Stomach (tissue), 9 donors: ENCODE results near the gene DCLK1. TPM values are rescaled to one million over a fixed set of nuclear protein-coding genes. Genes with fewer than 3 reads are reported as not detected.
A peak's percentile ranks its signal among the peaks of the same experiment; 100 is the strongest.

Experiments
- DNase-seq, 2 donors: peaks; one replicate each; pipeline versions ENCODE4 v3.0.0 to v3.0.0-alpha.2; 2013 to 2019
- H3K27ac ChIP-seq, 5 donors: fragments of 200-600 bp in 4 of 5; sonication (generic) in 4 of 5; one replicate each; pipeline ENCODE4 v1.5.1; 2013 to 2019; ENCODE audit warnings: mild to moderate bottlenecking in 1 of 5, moderate library complexity in 1 of 5
- H3K27me3 ChIP-seq, 3 donors: fragments of 200-600 bp; sonication (generic); one replicate each; pipeline ENCODE4 v1.5.1; 2017 to 2019; ENCODE audit warnings: mixed run types in 1 of 3
- H3K36me3 ChIP-seq, 4 donors: fragments of 200-600 bp; sonication (generic); 1 replicate in 3 of 4; 2 replicates in 1 of 4; pipeline ENCODE4 v1.5.1; 2016 to 2019
- H3K4me1 ChIP-seq, 4 donors: fragments of 200-600 bp; sonication (generic); one replicate each; pipeline ENCODE4 v1.5.1; 2016 to 2019
- H3K4me3 ChIP-seq, 4 donors: fragments of 200-600 bp; sonication (generic) in 3 of 4; one replicate each; pipeline ENCODE4 v1.5.1; 2016 to 2019; ENCODE audit warnings: mild to moderate bottlenecking in 1 of 4
- H3K9me3 ChIP-seq, 4 donors: fragments of 200-600 bp; sonication (generic); one replicate each; pipeline ENCODE4 v1.5.1; 2016 to 2019
- EP300 ChIP-seq: sonication (generic); formaldehyde crosslinking; IDR thresholded peaks from one replicate; pipeline ENCODE4 v1.6.1; 2017; ENCODE audit warnings: antibody characterized with exemption
- POLR2A ChIP-seq, 4 donors: fragments of 450-650 bp; IDR thresholded peaks; one replicate each; pipeline ENCODE4 v1.6.1; 2016; ENCODE audit warnings: antibody characterized with exemption in 4 of 4, control low read depth in 2 of 4, mild to moderate bottlenecking in 1 of 4, moderate library complexity in 1 of 4
- POLR2AphosphoS5 ChIP-seq, 3 donors: sonication (generic); formaldehyde crosslinking; IDR thresholded peaks; one replicate each; pipeline ENCODE4 v1.6.1; 2016; ENCODE audit warnings: antibody characterized with exemption in 3 of 3
- WGBS, 5 donors: extraction: QIAGEN DNeasy Blood & Tissue Kit in 3 of 5; methylation state at CpG; one replicate each; pipeline versions ENCODE4 v1.1.5 to v1.1.7; 2013 to 2018; 5-methylcytosine and 5-hydroxymethylcytosine counted together
- intact Hi-C: fragments of 100-400 bp; cut with DNase I; formaldehyde crosslinking; loops from one replicate; pipeline ENCODE4 v1.15.1; 2023; ENCODE audit warnings: low total_unique reads
- polyA plus RNA-seq, 3 donors: library from polyadenylated mRNA; stranded (reverse); fragments of 200-250 nt; gene quantifications; one replicate each; pipeline ENCODE4 v1.2.3, GENCODE V29; 2013
- total RNA-seq, 5 donors: library from RNA; depleted of rRNA; stranded (reverse); fragments of >200 nt; gene quantifications; one replicate each; pipeline versions ENCODE4 v1.1.0 to v1.2.3, GENCODE V29; 2014 to 2016
- TF ChIP-seq, protein P1 (sequence below), 7 experiments: fragments of 450-650 bp in 4 of 7; fragments of 200-600 bp in 3 of 7; sonication (generic) in 3 of 7; IDR thresholded peaks; one replicate each; pipeline ENCODE4 v1.5.1; 2016 to 2019; ENCODE audit warnings: antibody characterized with exemption in 7 of 7, control low read depth in 2 of 7, mild to moderate bottlenecking in 1 of 7
- donor health status: healthy with polysubstance abuse.
- donor health status: Bipolar disorder and iron deficiency.
- donor health status: healthy.

DCLK1 gene
- total and polyA plus RNA-seq, 8 donors: 0.68 to 36.7 (median 4.1) TPM

- Histone ChIP-seq H3K4me1 (peaks cover 0 to 36% (median 7%) of the 10 kb centered on the region in 4 donors), H3K9me3 (no peaks in the 10 kb centered on the region), H3K27me3 (no peaks in the 10 kb centered on the region), H3K27ac (no peak overlapping the region), H3K36me3 (no peaks in the 10 kb centered on the region), H3K4me3 (no peak overlapping the region)
- TF ChIP-seq, protein P1, sequence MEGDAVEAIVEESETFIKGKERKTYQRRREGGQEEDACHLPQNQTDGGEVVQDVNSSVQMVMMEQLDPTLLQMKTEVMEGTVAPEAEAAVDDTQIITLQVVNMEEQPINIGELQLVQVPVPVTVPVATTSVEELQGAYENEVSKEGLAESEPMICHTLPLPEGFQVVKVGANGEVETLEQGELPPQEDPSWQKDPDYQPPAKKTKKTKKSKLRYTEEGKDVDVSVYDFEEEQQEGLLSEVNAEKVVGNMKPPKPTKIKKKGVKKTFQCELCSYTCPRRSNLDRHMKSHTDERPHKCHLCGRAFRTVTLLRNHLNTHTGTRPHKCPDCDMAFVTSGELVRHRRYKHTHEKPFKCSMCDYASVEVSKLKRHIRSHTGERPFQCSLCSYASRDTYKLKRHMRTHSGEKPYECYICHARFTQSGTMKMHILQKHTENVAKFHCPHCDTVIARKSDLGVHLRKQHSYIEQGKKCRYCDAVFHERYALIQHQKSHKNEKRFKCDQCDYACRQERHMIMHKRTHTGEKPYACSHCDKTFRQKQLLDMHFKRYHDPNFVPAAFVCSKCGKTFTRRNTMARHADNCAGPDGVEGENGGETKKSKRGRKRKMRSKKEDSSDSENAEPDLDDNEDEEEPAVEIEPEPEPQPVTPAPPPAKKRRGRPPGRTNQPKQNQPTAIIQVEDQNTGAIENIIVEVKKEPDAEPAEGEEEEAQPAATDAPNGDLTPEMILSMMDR (IDR thresholded peaks at IDR 0.05): no peak
- TF ChIP-seq POLR2AphosphoS5 (IDR thresholded peaks at IDR 0.05): no peak
- TF ChIP-seq POLR2A (IDR thresholded peaks at IDR 0.05): no peak
- no peak for TF ChIP-seq EP300
- intact Hi-C loops: no loop called here
- 33 to 49% (median 42%) methylated on average over 2 of the region's 2 CpGs for WGBS, 5 donors
- DNase-seq: no peak
These were observed 333.9 kb downstream of the DCLK1 start for GRCh38 chr13:35797244-35797643.

DNA sequence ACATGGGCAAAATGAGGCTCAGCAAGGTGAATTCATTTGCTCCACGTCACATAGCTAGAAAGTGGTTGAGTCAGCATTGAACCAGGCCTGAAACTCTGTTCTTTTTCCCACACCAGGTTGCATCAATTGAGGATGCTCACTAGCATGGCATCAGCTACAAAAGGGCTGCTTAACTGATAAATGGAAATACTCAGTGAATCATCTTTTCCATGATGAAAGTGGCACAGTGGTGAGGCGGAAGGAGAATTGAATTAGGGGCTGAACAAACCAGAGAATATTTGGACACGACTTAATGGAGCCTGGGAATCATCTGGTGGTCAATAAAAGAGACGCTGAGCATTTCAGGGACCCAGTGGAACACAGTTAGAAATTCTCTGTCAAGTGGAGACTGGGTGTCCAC lies 334.6 kb downstream of the DCLK1 start:
- no peak for TF ChIP-seq EP300
- TF ChIP-seq, protein P1 (IDR thresholded peaks at IDR 0.05): no peak
- no peak for TF ChIP-seq POLR2A (IDR thresholded peaks at IDR 0.05)
- no peak for TF ChIP-seq POLR2AphosphoS5 (IDR thresholded peaks at IDR 0.05)
- Histone ChIP-seq H3K27ac (no peak overlapping the region), H3K4me1 (peaks cover 0 to 42% (median 13%) of the 10 kb centered on the region in 4 donors), H3K4me3 (no peak overlapping the region), H3K9me3 (no peaks in the 10 kb centered on the region), H3K36me3 (no peaks in the 10 kb centered on the region), H3K27me3 (no peaks in the 10 kb centered on the region)
- intact Hi-C loops: no loop called here
- no peak for DNase-seq
- 80 to 88% (median 83%) methylated on average over 4 of the region's 4 CpGs for WGBS, 5 donors

DNA sequence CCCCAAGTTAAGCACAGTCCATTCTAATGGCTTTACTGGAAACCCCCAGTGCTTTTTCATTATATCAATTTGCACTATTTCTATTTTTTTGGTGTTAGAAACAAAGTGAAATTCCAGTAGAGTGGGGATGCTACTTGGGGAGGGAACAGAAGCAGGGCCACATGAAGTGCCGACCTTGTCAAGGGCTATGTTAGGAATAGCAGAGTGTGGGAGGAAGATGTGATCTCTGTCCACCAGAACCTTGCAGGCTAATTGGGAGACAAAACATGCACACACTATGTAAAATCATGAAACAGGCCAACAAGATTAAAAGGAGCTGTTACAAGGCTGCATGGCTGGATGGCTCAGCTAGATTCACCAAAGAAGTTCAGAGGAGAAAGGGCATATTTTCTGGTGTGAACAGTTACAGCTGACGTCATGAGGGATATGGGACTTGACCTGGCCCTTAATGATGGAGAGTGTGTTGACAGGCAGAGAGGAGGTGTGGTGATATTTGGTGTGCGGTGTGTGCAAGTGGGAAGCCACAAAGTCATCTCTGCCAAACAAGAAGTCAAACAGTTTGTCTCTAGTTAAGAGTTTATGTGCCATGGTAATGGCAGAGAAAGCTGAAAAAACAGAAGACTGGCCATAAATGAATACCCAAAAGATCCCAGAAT lies 336.3 kb downstream of the DCLK1 start:
- Histone ChIP-seq H3K4me1 (peaks cover 0 to 48% (median 16%) of the 10 kb centered on the region in 4 donors), H3K27me3 (no peaks in the 10 kb centered on the region), H3K36me3 (no peaks in the 10 kb centered on the region), H3K9me3 (no peaks in the 10 kb centered on the region), H3K27ac (no peak overlapping the region), H3K4me3 (no peak overlapping the region)
- intact Hi-C loops: no loop called here
- no peak for TF ChIP-seq POLR2A (IDR thresholded peaks at IDR 0.05)
- TF ChIP-seq POLR2AphosphoS5 (IDR thresholded peaks at IDR 0.05): no peak
- TF ChIP-seq, protein P1 (IDR thresholded peaks at IDR 0.05): no peak
- TF ChIP-seq EP300: no peak
- WGBS, 5 donors: 72 to 92% (median 81%) methylated on average over 3 of the region's 3 CpGs
- no peak for DNase-seq

DNA sequence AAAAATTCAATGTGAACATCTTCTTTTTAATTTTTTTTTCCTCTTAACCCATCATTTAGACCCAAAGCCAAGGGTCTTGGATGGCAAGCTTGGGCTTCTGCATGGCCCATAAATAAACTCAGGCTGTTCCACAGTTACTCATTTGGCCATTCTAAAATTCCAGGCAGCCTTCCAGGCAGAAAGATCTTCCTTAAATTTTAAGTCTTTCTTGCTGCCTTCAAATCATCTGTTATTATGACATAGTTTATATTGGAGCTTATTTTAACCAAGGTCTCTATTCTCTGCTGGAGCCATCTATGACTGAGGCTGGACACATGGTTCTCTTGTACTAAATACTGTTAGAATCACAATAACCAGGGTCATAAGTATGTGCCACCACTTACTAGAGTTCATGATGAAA lies 337.4 kb downstream of the DCLK1 start:
- Histone ChIP-seq H3K36me3 (no peaks in the 10 kb centered on the region), H3K9me3 (no peaks in the 10 kb centered on the region), H3K27ac (no peak overlapping the region), H3K4me3 (no peak overlapping the region), H3K27me3 (no peaks in the 10 kb centered on the region), H3K4me1 (peaks cover 0 to 57% (median 18%) of the 10 kb centered on the region in 4 donors)
- intact Hi-C loops: no loop called here
- TF ChIP-seq POLR2A (IDR thresholded peaks at IDR 0.05) (no peak), POLR2AphosphoS5 (IDR thresholded peaks at IDR 0.05) (no peak), EP300 (no peak)
- TF ChIP-seq, protein P1 (IDR thresholded peaks at IDR 0.05): no peak
- DNase-seq: peak in 1 of 2 donors; percentile 38
